Activated naive CD8-positive, alpha-beta T cell treated with anti-CD3 and anti-CD28 coated beads, Interleukin-2, amount 50 U/mL, for 16 hours (primary cell): ENCODE measurements around the gene MFSD12.
"Not testable (repeated sequence)": the region's sequence is repeated elsewhere in the genome, so short reads cannot be mapped to it uniquely, and the experiment has no call there.

Experiments used
- DNase-seq: peaks from one replicate; pipeline ENCODE4 v3.0.0-alpha.2; 2020; ENCODE audit warnings: low read depth, low spot score

Gene MFSD12

GRCh38 chr19:3585301-3586126 is 28.1 kb upstream of the MFSD12 start, which contains the start of gene GIPC3:
Gene GIPC3, plus strand, starts transcription at chr19:3585478. Its CDS starts 120 bp downstream, at chr19:3585598.
- no peak for DNase-seq

- not testable (repeated sequence) for DNase-seq
Observed at GRCh38 chr19:3584036-3584802, 26.8 kb upstream of the MFSD12 start.

GRCh38 chr19:3581792-3582191 is 24.4 kb upstream of the MFSD12 start:
- not testable (repeated sequence) for DNase-seq

GRCh38 chr19:3580156-3580934 is 23.0 kb upstream of the MFSD12 start:
- no peak for DNase-seq

GRCh38 chr19:3578390-3578789 is 21.0 kb upstream of the MFSD12 start:
- no peak for DNase-seq

GRCh38 chr19:3577723-3578344 is 20.4 kb upstream of the MFSD12 start:
- no peak for DNase-seq

GRCh38 chr19:3576696-3577443 is 19.5 kb upstream of the MFSD12 start:
- DNase-seq: no peak

- no peak for DNase-seq
Observed at GRCh38 chr19:3575949-3576673, 18.7 kb upstream of the MFSD12 start.

GRCh38 chr19:3575260-3575741 is 17.9 kb upstream of the MFSD12 start:
- no peak for DNase-seq

GRCh38 chr19:3573858-3574637 is 16.7 kb upstream of the MFSD12 start:
- peak; percentile 65 for DNase-seq

GRCh38 chr19:3573162-3573857 is 15.9 kb upstream of the MFSD12 start:
- no peak for DNase-seq

GRCh38 chr19:3572855-3573161 is 15.4 kb upstream of the MFSD12 start, which contains the start of gene HMG20B:
Gene HMG20B, plus strand, starts transcription at chr19:3572944. Its CDS starts 366 bp downstream, at chr19:3573310.
- DNase-seq: no peak

- peak; percentile 99 for DNase-seq
Observed at GRCh38 chr19:3572132-3572854, 14.9 kb upstream of the MFSD12 start.

GRCh38 chr19:3570606-3571011 is 13.2 kb upstream of the MFSD12 start:
- DNase-seq: no peak

- not testable (repeated sequence) for DNase-seq
Observed at GRCh38 chr19:3570042-3570441, 12.7 kb upstream of the MFSD12 start.

GRCh38 chr19:3565139-3565538 is 7.8 kb upstream of the MFSD12 start:
- DNase-seq: no peak

GRCh38 chr19:3563709-3564524 is 6.5 kb upstream of the MFSD12 start:
- DNase-seq: no peak
